ENCODE data around the gene RRP12.

DNA sequence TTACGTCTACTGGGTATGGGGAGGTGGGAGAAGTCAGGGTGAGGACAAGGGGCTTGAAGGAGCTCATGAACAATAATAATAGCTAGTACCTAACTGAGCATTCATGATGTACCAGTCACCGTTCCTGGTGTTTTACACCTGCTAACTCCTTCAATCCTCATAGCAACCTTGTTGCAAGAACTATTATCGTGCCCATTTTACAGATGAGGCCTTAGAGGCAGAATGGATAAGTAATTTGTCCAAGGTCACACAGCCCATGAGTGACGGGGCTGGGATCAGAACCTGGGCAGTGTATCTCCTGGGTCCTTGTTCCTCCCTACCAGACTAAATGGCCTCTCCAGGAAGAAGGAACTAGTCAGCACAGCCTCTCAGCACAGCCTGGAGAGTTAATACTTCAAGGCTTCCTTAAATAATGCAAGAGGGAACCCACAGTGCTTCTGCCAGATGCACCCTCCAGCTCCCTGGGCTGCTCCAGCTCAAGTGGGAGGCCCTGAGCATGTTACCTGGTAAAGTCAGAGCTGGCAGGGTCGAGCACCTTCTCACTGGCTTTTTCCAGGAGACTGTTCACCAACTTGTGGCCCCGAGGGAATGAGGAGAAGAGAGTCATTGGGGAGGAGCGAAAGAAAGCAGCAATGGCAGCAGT lies 28.8 kb downstream of the RRP12 start:
- TF ChIP-seq, protein P1, sequence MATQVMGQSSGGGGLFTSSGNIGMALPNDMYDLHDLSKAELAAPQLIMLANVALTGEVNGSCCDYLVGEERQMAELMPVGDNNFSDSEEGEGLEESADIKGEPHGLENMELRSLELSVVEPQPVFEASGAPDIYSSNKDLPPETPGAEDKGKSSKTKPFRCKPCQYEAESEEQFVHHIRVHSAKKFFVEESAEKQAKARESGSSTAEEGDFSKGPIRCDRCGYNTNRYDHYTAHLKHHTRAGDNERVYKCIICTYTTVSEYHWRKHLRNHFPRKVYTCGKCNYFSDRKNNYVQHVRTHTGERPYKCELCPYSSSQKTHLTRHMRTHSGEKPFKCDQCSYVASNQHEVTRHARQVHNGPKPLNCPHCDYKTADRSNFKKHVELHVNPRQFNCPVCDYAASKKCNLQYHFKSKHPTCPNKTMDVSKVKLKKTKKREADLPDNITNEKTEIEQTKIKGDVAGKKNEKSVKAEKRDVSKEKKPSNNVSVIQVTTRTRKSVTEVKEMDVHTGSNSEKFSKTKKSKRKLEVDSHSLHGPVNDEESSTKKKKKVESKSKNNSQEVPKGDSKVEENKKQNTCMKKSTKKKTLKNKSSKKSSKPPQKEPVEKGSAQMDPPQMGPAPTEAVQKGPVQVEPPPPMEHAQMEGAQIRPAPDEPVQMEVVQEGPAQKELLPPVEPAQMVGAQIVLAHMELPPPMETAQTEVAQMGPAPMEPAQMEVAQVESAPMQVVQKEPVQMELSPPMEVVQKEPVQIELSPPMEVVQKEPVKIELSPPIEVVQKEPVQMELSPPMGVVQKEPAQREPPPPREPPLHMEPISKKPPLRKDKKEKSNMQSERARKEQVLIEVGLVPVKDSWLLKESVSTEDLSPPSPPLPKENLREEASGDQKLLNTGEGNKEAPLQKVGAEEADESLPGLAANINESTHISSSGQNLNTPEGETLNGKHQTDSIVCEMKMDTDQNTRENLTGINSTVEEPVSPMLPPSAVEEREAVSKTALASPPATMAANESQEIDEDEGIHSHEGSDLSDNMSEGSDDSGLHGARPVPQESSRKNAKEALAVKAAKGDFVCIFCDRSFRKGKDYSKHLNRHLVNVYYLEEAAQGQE (IDR thresholded peaks at IDR 0.05; ENCODE audit: insufficient read depth in 1 of 2, low read depth in 2 of 2, low read length in 2 of 2), result no peak
- TF ChIP-seq POLR2AphosphoS5 (IDR thresholded peaks at IDR 0.05; ENCODE audit: low read depth, low read length) (no peak), TAF1 (IDR thresholded peaks at IDR 0.05; ENCODE audit: borderline replicate concordance, insufficient read depth, low read length) (no peak), SIN3A (IDR thresholded peaks at IDR 0.05; ENCODE audit: borderline replicate concordance, insufficient read depth, low read length) (no peak), FOXP2 (optimal IDR thresholded peaks at IDR 0.05; ENCODE audit: borderline replicate concordance, extremely low read depth, extremely low read length, insufficient read depth) (no peak)
